PC-3 (cell line): ENCODE results near the gene XBP1. TPM values are rescaled to one million over a fixed set of nuclear protein-coding genes. Genes with fewer than 3 reads are reported as not detected.
"Not testable (repeated sequence)": the region's sequence is repeated elsewhere in the genome, so short reads cannot be mapped to it uniquely, and the experiment has no call there.

Experiments used
- ATAC-seq: fragments of 200-7000 bp; cut with Tn5 transposase; 2 replicates; pipeline ENCODE4 v1.9.1; 2020; ENCODE audit warnings: mild to moderate bottlenecking, moderate library complexity
- BruUV-seq: library from RNA; stranded (reverse); fragments of 400-500 nt; replicated peaks from 2 replicates; lab custom pipeline; 2021; lab: Mats Ljungman, UMichigan
- CTCF ChIA-PET: fragments of 300-600 bp; sonication (Branson Sonifier 250); formaldehyde crosslinking; loops from one replicate; lab custom pipeline; 2022; ENCODE audit warnings: antibody characterized with exemption; lab: Charles Lee
- POLR2A ChIA-PET: fragments of 300-600 bp; sonication (Branson Sonifier 250); formaldehyde crosslinking; loops from one replicate; lab custom pipeline; 2022; ENCODE audit warnings: antibody characterized with exemption; ENCODE audit not compliant: unreplicated experiment; lab: Charles Lee
- DNase-seq: peaks from one replicate; pipeline ENCODE4 v3.0.0-alpha.2; 2015
- H2AFZ ChIP-seq: fragments of 300-600 bp; sonication (generic); 2 replicates; pipeline ENCODE4 v1.6.0; 2016; ENCODE audit warnings: antibody characterized with exemption, low read length
- H3F3A ChIP-seq: fragments of 300-600 bp; sonication (generic); one replicate; pipeline ENCODE4 v1.6.0; 2017; ENCODE audit warnings: antibody characterized with exemption, low read length, control low read depth, mild to moderate bottlenecking; ENCODE audit not compliant: unreplicated experiment
- H3K27ac ChIP-seq: fragments of 300-600 bp; sonication (generic); 2 replicates; pipeline ENCODE4 v1.5.1; 2016; ENCODE audit warnings: mild to moderate bottlenecking, low read length
- H3K27me3 ChIP-seq: fragments of 300-600 bp; sonication (generic); 2 replicates; pipeline ENCODE4 v1.6.1; 2016; ENCODE audit warnings: low read length, mixed read lengths
- H3K36me3 ChIP-seq: fragments of 300-600 bp; sonication (generic); 2 replicates; pipeline ENCODE4 v1.6.1; 2016; ENCODE audit warnings: low read depth, mixed run types, low read length, mixed read lengths
- H3K4me1 ChIP-seq: fragments of 300-600 bp; sonication (generic); 2 replicates; pipeline ENCODE4 v1.5.1; 2016; ENCODE audit warnings: low read length; ENCODE audit not compliant: insufficient read depth
- H3K4me2 ChIP-seq: fragments of 300-600 bp; sonication (generic); 2 replicates; pipeline ENCODE4 v1.6.0; 2016; ENCODE audit warnings: low read length
- H3K4me3 ChIP-seq: fragments of 300-600 bp; sonication (generic); 2 replicates; pipeline ENCODE4 v1.5.1; 2016; ENCODE audit warnings: mild to moderate bottlenecking, low read length, mixed read lengths
- H3K79me2 ChIP-seq: fragments of 300-600 bp; sonication (generic); 2 replicates; pipeline ENCODE4 v1.6.1; 2017; ENCODE audit warnings: low read length, mixed read lengths
- H3K9ac ChIP-seq: fragments of 300-600 bp; sonication (generic); 2 replicates; pipeline ENCODE4 v1.6.0; 2016; ENCODE audit warnings: mild to moderate bottlenecking, low read length
- H3K9me2 ChIP-seq: fragments of 300-600 bp; sonication (generic); replicated peaks from 2 replicates; pipeline ENCODE4 v1.6.1; 2016; ENCODE audit warnings: mixed run types, low read length, mixed read lengths
- H3K9me3 ChIP-seq: fragments of 300-600 bp; sonication (generic); 2 replicates; pipeline ENCODE4 v1.6.1; 2016; ENCODE audit warnings: low read length, mixed read lengths
- H4K20me1 ChIP-seq: fragments of 300-600 bp; sonication (generic); 2 replicates; pipeline ENCODE4 v1.6.1; 2016; ENCODE audit warnings: low read length, mixed read lengths
- EZH2 ChIP-seq: fragments of 300-600 bp; sonication (generic); IDR thresholded peaks from one replicate; pipeline ENCODE4 v1.6.1; 2017; ENCODE audit warnings: antibody characterized with exemption, mild to moderate bottlenecking, low read length; ENCODE audit not compliant: unreplicated experiment
- EZH2phosphoT487 ChIP-seq: fragments of 300-600 bp; sonication (generic); IDR thresholded peaks from 2 replicates; pipeline ENCODE4 v1.6.1; 2018; ENCODE audit warnings: mild to moderate bottlenecking, antibody characterized with exemption, low read length, borderline replicate concordance
- intact Hi-C: fragments of 100-400 bp; cut with micrococcal nuclease; formaldehyde crosslinking; loops from 2 replicates; pipeline ENCODE4 v1.9.0; 2023
- total RNA-seq: library from RNA; depleted of rRNA; stranded (reverse); fragments of >200 nt; gene quantifications from 2 replicates; pipeline ENCODE4 v1.2.3, GENCODE V29; 2014
- TF ChIP-seq, protein P1 (sequence below): fragments of 300-600 bp; sonication (generic); conservative IDR thresholded peaks from 2 replicates; pipeline ENCODE4 v1.5.1; 2017; ENCODE audit warnings: antibody characterized with exemption, low read depth, mild to moderate bottlenecking, low read length

Gene XBP1
- total RNA-seq, 1 experiment from 2014 or later = 191 TPM

- Histone ChIP-seq H3K4me3 (no peak overlapping the region), H3K9ac (no peak overlapping the region), H3K9me3 (no peaks in the 10 kb centered on the region), H3K79me2 (peaks cover 9% of the 10 kb centered on the region), H3K9me2 (no peaks in the 10 kb centered on the region), H2AFZ (no peak overlapping the region), H3K27me3 (no peaks in the 10 kb centered on the region), H3K4me1 (peaks cover 4% of the 10 kb centered on the region; the same call in 1 of the 2 replicates), H3F3A (no peaks in the 10 kb centered on the region), H3K36me3 (no peaks in the 10 kb centered on the region), H3K27ac (no peak overlapping the region), H3K4me2 (no peak overlapping the region), H4K20me1 (no peaks in the 10 kb centered on the region)
- CTCF ChIA-PET = no interaction called here
- ATAC-seq = no peak
- DNase-seq = no peak
- BruUV-seq = no TSS peak
- TF ChIP-seq, protein P1, sequence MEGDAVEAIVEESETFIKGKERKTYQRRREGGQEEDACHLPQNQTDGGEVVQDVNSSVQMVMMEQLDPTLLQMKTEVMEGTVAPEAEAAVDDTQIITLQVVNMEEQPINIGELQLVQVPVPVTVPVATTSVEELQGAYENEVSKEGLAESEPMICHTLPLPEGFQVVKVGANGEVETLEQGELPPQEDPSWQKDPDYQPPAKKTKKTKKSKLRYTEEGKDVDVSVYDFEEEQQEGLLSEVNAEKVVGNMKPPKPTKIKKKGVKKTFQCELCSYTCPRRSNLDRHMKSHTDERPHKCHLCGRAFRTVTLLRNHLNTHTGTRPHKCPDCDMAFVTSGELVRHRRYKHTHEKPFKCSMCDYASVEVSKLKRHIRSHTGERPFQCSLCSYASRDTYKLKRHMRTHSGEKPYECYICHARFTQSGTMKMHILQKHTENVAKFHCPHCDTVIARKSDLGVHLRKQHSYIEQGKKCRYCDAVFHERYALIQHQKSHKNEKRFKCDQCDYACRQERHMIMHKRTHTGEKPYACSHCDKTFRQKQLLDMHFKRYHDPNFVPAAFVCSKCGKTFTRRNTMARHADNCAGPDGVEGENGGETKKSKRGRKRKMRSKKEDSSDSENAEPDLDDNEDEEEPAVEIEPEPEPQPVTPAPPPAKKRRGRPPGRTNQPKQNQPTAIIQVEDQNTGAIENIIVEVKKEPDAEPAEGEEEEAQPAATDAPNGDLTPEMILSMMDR = no peak
- TF ChIP-seq EZH2phosphoT487 (no peak), EZH2 (no peak)
- intact Hi-C loops = no loop called here
- POLR2A ChIA-PET = no interaction called here
These were observed 31.5 kb downstream of the XBP1 start for GRCh38 chr22:28768701-28769393.

DNA sequence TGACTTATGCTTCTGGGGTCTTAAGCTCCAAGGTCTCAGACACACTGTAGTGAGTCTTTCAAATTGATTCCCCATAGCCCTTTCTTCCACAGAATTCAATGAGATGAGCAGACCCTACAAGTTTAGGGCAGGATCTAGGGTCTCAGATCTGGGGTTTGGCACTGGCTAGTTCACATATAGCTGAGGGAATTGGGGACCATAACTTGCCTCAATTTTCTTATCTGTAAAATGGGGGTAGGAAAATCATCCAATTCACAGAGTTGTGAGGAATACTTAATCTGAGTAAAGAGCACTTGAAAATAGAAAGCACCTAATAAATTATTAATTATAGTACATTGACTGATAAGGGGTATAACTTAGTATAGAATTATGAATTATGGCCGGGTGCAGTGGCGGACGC lies 33.7 kb downstream of the XBP1 start:
- H3K4me3 ChIP-seq = no peak overlapping the region
- no peaks in the 10 kb centered on the region for H3K27me3 ChIP-seq
- H3K9me2 ChIP-seq = no peaks in the 10 kb centered on the region
- no peak overlapping the region for H3K4me2 ChIP-seq
- ATAC-seq = no peak
- no peaks in the 10 kb centered on the region for H3K79me2 ChIP-seq
- ChIA-PET POLR2A (no interaction called here), CTCF (no interaction called here)
- H3K36me3 ChIP-seq = no peaks in the 10 kb centered on the region
- H3F3A ChIP-seq = no peaks in the 10 kb centered on the region
- H3K4me1 ChIP-seq = no peaks in the 10 kb centered on the region
- H4K20me1 ChIP-seq = no peaks in the 10 kb centered on the region
- H2AFZ ChIP-seq = no peak overlapping the region
- no peak overlapping the region for H3K9ac ChIP-seq
- H3K27ac ChIP-seq = no peak overlapping the region
- H3K9me3 ChIP-seq = no peaks in the 10 kb centered on the region
- TF ChIP-seq EZH2 (no peak), EZH2phosphoT487 (no peak)
- TF ChIP-seq, protein P1 = no peak
- DNase-seq = no peak
- BruUV-seq = no TSS peak
- intact Hi-C loops = no loop called here

- DNase-seq, H4K20me1 ChIP-seq, H3K9ac ChIP-seq, intact Hi-C loops, H3F3A ChIP-seq, H3K79me2 ChIP-seq, POLR2A ChIA-PET, H3K9me2 ChIP-seq, H3K9me3 ChIP-seq, ATAC-seq, H3K27me3 ChIP-seq, H3K4me3 ChIP-seq, H2AFZ ChIP-seq, BruUV-seq, CTCF ChIA-PET, H3K4me2 ChIP-seq, H3K4me1 ChIP-seq, H3K36me3 ChIP-seq, H3K27ac ChIP-seq: not testable (repeated sequence)
These were observed 38.4 kb downstream of the XBP1 start for GRCh38 chr22:28762000-28762399.
